Endothelial cell of umbilical vein (primary cell): Measurements from ENCODE around the gene MEF2D. TPM values are rescaled to one million over a fixed set of nuclear protein-coding genes. Genes with fewer than 3 reads are reported as not detected.

Source experiments
- BruUV-seq: library from RNA; stranded (reverse); fragments of 400-500 nt; replicated peaks from 2 replicates; lab custom pipeline; 2021; lab: Mats Ljungman, UMichigan
- CTCF ChIA-PET: fragments of 300-600, 350-600 bp; sonication (Branson Sonifier 250); formaldehyde crosslinking; loops from one replicate; lab custom pipeline; 2021; ENCODE audit warnings: antibody characterized with exemption, inconsistent platforms; lab: Charles Lee
- POLR2A ChIA-PET: fragments of 300-600, 350-600 bp; sonication (Branson Sonifier 250); formaldehyde crosslinking; loops from one replicate; lab custom pipeline; 2021; ENCODE audit warnings: antibody characterized with exemption, inconsistent platforms; lab: Charles Lee
- DNase-seq: peaks from one replicate; pipeline ENCODE4 v3.0.0-alpha.2; 2011; ENCODE audit warnings: low read depth, low spot score
- FAIRE-seq: peaks from 2 replicates; lab custom pipeline; 2011; peaks lifted over from hg19 to GRCh38; lab: Jason Lieb, UNC
- H2AFZ ChIP-seq: 2 replicates; pipeline ENCODE4 v1.6.0; 2012; ENCODE audit warnings: low read depth, low read length, control low read depth, inconsistent platforms
- H3K27ac ChIP-seq: 2 replicates; pipeline ENCODE4 v1.5.1; 2011; ENCODE audit warnings: low read depth, mild to moderate bottlenecking, control low read depth, low read length, moderate library complexity; ENCODE audit not compliant: insufficient read depth
- H3K27me3 ChIP-seq, 2 experiments: 2 replicates each; pipeline versions ENCODE4 v1.6.0 to v1.6.1; 2011; ENCODE audit warnings: low read length in 2 of 2, mixed read lengths in 1 of 2; ENCODE audit not compliant: control insufficient read depth in 2 of 2, insufficient read depth in 2 of 2
- H3K36me3 ChIP-seq, 2 experiments: 2 replicates in 1 of 2; 3 replicates in 1 of 2; pipeline ENCODE4 v1.5.1; 2011; ENCODE audit warnings: low read length in 2 of 2, mild to moderate bottlenecking in 1 of 2, moderate library complexity in 1 of 2; ENCODE audit not compliant: control insufficient read depth in 2 of 2, insufficient read depth in 2 of 2; ENCODE audit errors: extremely low read depth in 1 of 2
- H3K4me1 ChIP-seq: 3 replicates; pipeline ENCODE4 v1.5.1; 2011; ENCODE audit warnings: mild to moderate bottlenecking, low read length; ENCODE audit not compliant: control insufficient read depth, insufficient read depth; ENCODE audit errors: extremely low read depth
- H3K4me2 ChIP-seq: 2 replicates; pipeline ENCODE4 v1.6.1; 2011; ENCODE audit warnings: low read length, control low read depth, mixed read lengths; ENCODE audit not compliant: insufficient read depth
- H3K4me3 ChIP-seq, 3 experiments: fragments of 200-600 bp in 1 of 3; sonication (generic), shearing (Covaris generic) in 1 of 3; replicated peaks in 1 of 3; 2 replicates each; pipeline ENCODE4 v1.5.1; 2011 to 2016; ENCODE audit warnings: control low read depth in 3 of 3, low read length in 3 of 3, mild to moderate bottlenecking in 2 of 3, inconsistent platforms in 1 of 3, low read depth in 1 of 3, moderate library complexity in 1 of 3; ENCODE audit not compliant: insufficient read depth in 1 of 3
- H3K79me2 ChIP-seq: 2 replicates; pipeline ENCODE4 v1.6.0; 2012; ENCODE audit warnings: low read length, inconsistent platforms; ENCODE audit not compliant: control insufficient read depth, insufficient read depth
- H3K9ac ChIP-seq: replicated peaks from 2 replicates; pipeline ENCODE3; 2011; ENCODE audit warnings: low read length, control low read depth; ENCODE audit not compliant: insufficient read depth; ENCODE audit errors: extremely low read depth
- H3K9me1 ChIP-seq: replicated peaks from 3 replicates; pipeline ENCODE4 v1.6.0; 2011; ENCODE audit warnings: mild to moderate bottlenecking, low read length; ENCODE audit not compliant: control insufficient read depth, insufficient read depth; ENCODE audit errors: extremely low read depth
- H3K9me3 ChIP-seq: replicated peaks from 2 replicates; pipeline ENCODE4 v1.5.1; 2012; ENCODE audit warnings: low read length, inconsistent platforms; ENCODE audit not compliant: control insufficient read depth, insufficient read depth
- H4K20me1 ChIP-seq: replicated peaks from 2 replicates; pipeline ENCODE3; 2011; ENCODE audit warnings: mild to moderate bottlenecking, low read length; ENCODE audit not compliant: control insufficient read depth, insufficient read depth; ENCODE audit errors: extremely low read depth
- EZH2 ChIP-seq: IDR thresholded peaks from 2 replicates; pipeline ENCODE4 v1.6.1; 2012; ENCODE audit warnings: borderline replicate concordance, low read depth, mild to moderate bottlenecking, moderate library complexity, low read length, inconsistent platforms; ENCODE audit not compliant: severe bottlenecking
- FOS ChIP-seq: IDR thresholded peaks from 2 replicates; pipeline ENCODE4 v1.6.1; 2011; ENCODE audit warnings: mild to moderate bottlenecking, low read length, moderate library complexity, borderline replicate concordance; ENCODE audit not compliant: insufficient read depth
- GATA2 ChIP-seq: IDR thresholded peaks from 2 replicates; pipeline ENCODE4 v1.7.0; 2011; ENCODE audit warnings: low read depth, mild to moderate bottlenecking, moderate library complexity, mixed read lengths, low read length; ENCODE audit not compliant: insufficient read length, insufficient read depth
- JUN ChIP-seq: IDR thresholded peaks from 2 replicates; pipeline ENCODE4 v1.6.1; 2011; ENCODE audit warnings: borderline replicate concordance, low read depth; ENCODE audit not compliant: insufficient read length, insufficient read depth
- MYC ChIP-seq: IDR thresholded peaks from one replicate; pipeline ENCODE4 v1.6.1; 2011; ENCODE audit warnings: mild to moderate bottlenecking, low read depth, low read length
- POLR2A ChIP-seq: IDR thresholded peaks from 2 replicates; pipeline ENCODE4 v1.6.1; 2012; ENCODE audit warnings: low read depth, mild to moderate bottlenecking, control low read depth, low read length
- POLR2AphosphoS5 ChIP-seq: IDR thresholded peaks from 2 replicates; pipeline ENCODE4 v1.6.1; 2012; ENCODE audit warnings: low read depth, mild to moderate bottlenecking, control low read depth, low read length, moderate library complexity; ENCODE audit not compliant: insufficient read depth
- dilution Hi-C: fragments of 300-500 bp; cut with MboI; formaldehyde crosslinking; loops from one replicate; pipeline ENCODE4 v1.15.0; 2019; ENCODE audit warnings: low sequenced_read_pairs; ENCODE audit not compliant: extremely low pct_ligation_motif_present
- intact Hi-C: fragments of 100-400 bp; cut with micrococcal nuclease; formaldehyde crosslinking; loops from one replicate; pipeline ENCODE4 v1.10.0; 2022
- polyA plus RNA-seq, 4 experiments: library from polyadenylated mRNA; depleted of rRNA in 3 of 4; stranded (reverse) in 3 of 4; unstranded in 1 of 4; fragments of >200 nt; gene quantifications; 2 replicates each; pipeline versions ENCODE4 v1.2.1 to v1.2.3, GENCODE V29; 2011 to 2012; ENCODE audit warnings: missing spikeins in 1 of 4
- total RNA-seq: library from RNA; stranded (reverse); gene quantifications from 2 replicates; pipeline ENCODE4 v1.2.3, GENCODE V29; 2021
- TF ChIP-seq, protein P1 (sequence below): IDR thresholded peaks from 2 replicates; pipeline ENCODE4 v1.6.1; 2011; ENCODE audit not compliant: insufficient read depth, insufficient read length
- TF ChIP-seq, protein P2 (sequence below), 2 donors: IDR thresholded peaks; 1 replicate in 1 of 2; 2 replicates in 1 of 2; pipeline ENCODE4 v1.5.1; 2011; ENCODE audit warnings: low read length in 2 of 2, mild to moderate bottlenecking in 2 of 2, moderate library complexity in 2 of 2, control low read depth in 1 of 2, inconsistent platforms in 1 of 2, low read depth in 1 of 2; ENCODE audit not compliant: insufficient read depth in 1 of 2; ENCODE audit errors: extremely low read depth in 1 of 2

MEF2D gene
- total and polyA plus RNA-seq, 2 donors (not counting 3 experiments of a cell fraction or from before 2014, with no cell fraction given) = 45.4 to 52.2 TPM

DNA sequence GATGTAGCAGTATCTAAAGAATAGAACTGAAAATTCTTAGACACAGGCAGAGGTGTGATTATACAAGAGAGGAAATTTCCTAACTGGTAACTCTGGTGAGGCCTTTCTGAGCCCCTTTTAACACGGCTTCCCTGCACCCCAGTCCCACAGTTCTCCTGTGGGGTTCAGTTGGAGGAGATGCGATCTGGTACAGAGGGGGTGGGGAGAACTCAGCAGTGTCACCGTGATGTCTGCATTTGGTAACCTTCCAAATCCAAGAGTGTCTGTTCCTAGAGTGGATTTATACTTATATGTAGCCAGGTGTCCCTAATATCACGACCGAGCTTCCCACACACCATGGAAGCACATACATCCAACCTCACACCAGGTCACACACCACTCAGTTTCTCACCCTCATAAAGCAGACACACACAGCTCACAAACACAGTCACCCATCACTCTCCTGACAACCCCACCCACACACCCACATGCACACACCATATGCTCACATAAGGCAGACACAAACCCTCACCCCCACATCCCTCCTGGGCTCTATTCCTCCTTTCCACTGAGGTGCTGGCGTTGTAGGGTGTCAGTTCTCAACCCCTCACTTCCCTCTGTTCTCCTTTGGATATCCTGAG lies 83.1 kb downstream of the MEF2D start:
- Histone ChIP-seq H3K27me3 (peaks cover 49 to 50% of the 10 kb centered on the region in 2 experiments), H3K9me3 (no peaks in the 10 kb centered on the region), H3K4me3 (no peak overlapping the region), H3K9ac (no peak overlapping the region), H3K36me3 (no peaks in the 10 kb centered on the region), H3K4me2 (no peak overlapping the region), H4K20me1 (no peaks in the 10 kb centered on the region), H3K9me1 (no peaks in the 10 kb centered on the region), H3K27ac (no peak overlapping the region), H3K79me2 (no peaks in the 10 kb centered on the region), H3K4me1 (peaks cover 5% of the 10 kb centered on the region), H2AFZ (no peak overlapping the region)
- intact Hi-C loops = no loop called here
- ChIA-PET CTCF (interaction anchor here (1.4 to 8.9 kb wide), 2 partner anchors 13 to 33 kb away, joined by 3 to 78 read pairs; no protein-coding TSS in a partner anchor), POLR2A (no interaction called here)
- FAIRE-seq = no peak
- BruUV-seq = no TSS peak
- DNase-seq = no peak
- dilution Hi-C loops = no loop called here
- TF ChIP-seq, protein P1, sequence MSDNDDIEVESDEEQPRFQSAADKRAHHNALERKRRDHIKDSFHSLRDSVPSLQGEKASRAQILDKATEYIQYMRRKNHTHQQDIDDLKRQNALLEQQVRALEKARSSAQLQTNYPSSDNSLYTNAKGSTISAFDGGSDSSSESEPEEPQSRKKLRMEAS = no peak
- TF ChIP-seq FOS (no peak), POLR2A (no peak), JUN (no peak), MYC (no peak), EZH2 (peak; percentile 64), GATA2 (no peak), POLR2AphosphoS5 (no peak)
- TF ChIP-seq, protein P2, sequence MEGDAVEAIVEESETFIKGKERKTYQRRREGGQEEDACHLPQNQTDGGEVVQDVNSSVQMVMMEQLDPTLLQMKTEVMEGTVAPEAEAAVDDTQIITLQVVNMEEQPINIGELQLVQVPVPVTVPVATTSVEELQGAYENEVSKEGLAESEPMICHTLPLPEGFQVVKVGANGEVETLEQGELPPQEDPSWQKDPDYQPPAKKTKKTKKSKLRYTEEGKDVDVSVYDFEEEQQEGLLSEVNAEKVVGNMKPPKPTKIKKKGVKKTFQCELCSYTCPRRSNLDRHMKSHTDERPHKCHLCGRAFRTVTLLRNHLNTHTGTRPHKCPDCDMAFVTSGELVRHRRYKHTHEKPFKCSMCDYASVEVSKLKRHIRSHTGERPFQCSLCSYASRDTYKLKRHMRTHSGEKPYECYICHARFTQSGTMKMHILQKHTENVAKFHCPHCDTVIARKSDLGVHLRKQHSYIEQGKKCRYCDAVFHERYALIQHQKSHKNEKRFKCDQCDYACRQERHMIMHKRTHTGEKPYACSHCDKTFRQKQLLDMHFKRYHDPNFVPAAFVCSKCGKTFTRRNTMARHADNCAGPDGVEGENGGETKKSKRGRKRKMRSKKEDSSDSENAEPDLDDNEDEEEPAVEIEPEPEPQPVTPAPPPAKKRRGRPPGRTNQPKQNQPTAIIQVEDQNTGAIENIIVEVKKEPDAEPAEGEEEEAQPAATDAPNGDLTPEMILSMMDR (IDR thresholded peaks at IDR 0.05; ENCODE audit: extremely low read depth in 1 of 2, insufficient read depth in 1 of 2, low read depth in 1 of 2, low read length in 2 of 2) = no peak
